Hepatocyte (in vitro differentiated cells): ENCODE results near the gene GRID1. TPM values are rescaled to one million over a fixed set of nuclear protein-coding genes. Genes with fewer than 3 reads are reported as not detected.

Source experiments
- DNase-seq: peaks from one replicate; pipeline ENCODE4 v3.0.0-alpha.2; 2016; ENCODE audit warnings: low spot score
- H2AFZ ChIP-seq: fragments of 200-600 bp; sonication (generic); 2 replicates; pipeline ENCODE4 v1.6.0; 2016; ENCODE audit warnings: antibody characterized with exemption, mild to moderate bottlenecking
- H3K27ac ChIP-seq: fragments of 200-600 bp; sonication (generic); 2 replicates; pipeline ENCODE4 v1.5.1; 2016; ENCODE audit warnings: mild to moderate bottlenecking
- H3K27me3 ChIP-seq: fragments of 200-600 bp; sonication (generic); 2 replicates; pipeline ENCODE4 v1.6.1; 2016
- H3K36me3 ChIP-seq: fragments of 200-600 bp; sonication (generic); replicated peaks from 2 replicates; pipeline ENCODE4 v1.5.1; 2016; ENCODE audit warnings: low read depth; ENCODE audit not compliant: insufficient read depth
- H3K4me1 ChIP-seq: fragments of 200-600 bp; sonication (generic); 2 replicates; pipeline ENCODE4 v1.5.1; 2016; ENCODE audit warnings: mild to moderate bottlenecking, moderate library complexity; ENCODE audit not compliant: insufficient read depth
- H3K4me2 ChIP-seq: fragments of 200-600 bp; sonication (generic); 2 replicates; pipeline ENCODE4 v1.6.0; 2016
- H3K4me3 ChIP-seq: fragments of 200-600 bp; sonication (generic); 2 replicates; pipeline ENCODE4 v1.5.1; 2016; ENCODE audit warnings: mild to moderate bottlenecking
- H3K79me2 ChIP-seq: fragments of 200-600 bp; sonication (generic); 2 replicates; pipeline ENCODE4 v1.6.0; 2017; ENCODE audit warnings: mild to moderate bottlenecking
- H3K9me2 ChIP-seq: fragments of 200-600 bp; sonication (generic); replicated peaks from 2 replicates; pipeline ENCODE4 v1.6.0; 2017; ENCODE audit warnings: mild to moderate bottlenecking; ENCODE audit not compliant: insufficient read depth
- H3K9me3 ChIP-seq: fragments of 200-600 bp; sonication (generic); 2 replicates; pipeline ENCODE4 v1.5.1; 2016; ENCODE audit warnings: low read depth, mild to moderate bottlenecking
- H4K20me1 ChIP-seq: fragments of 200-600 bp; sonication (generic); 2 replicates; pipeline ENCODE4 v1.6.0; 2016; ENCODE audit warnings: mild to moderate bottlenecking; ENCODE audit not compliant: insufficient read depth, poor library complexity, severe bottlenecking
- EZH2 ChIP-seq: fragments of 200-600 bp; sonication (generic); IDR thresholded peaks from 2 replicates; pipeline ENCODE4 v1.6.1; 2016; ENCODE audit warnings: antibody characterized with exemption, mild to moderate bottlenecking, borderline replicate concordance
- EZH2phosphoT487 ChIP-seq: fragments of 200-600 bp; sonication (generic); IDR thresholded peaks from one replicate; pipeline ENCODE4 v1.6.1; 2018; ENCODE audit warnings: antibody characterized with exemption, mild to moderate bottlenecking, low read depth, moderate library complexity; ENCODE audit not compliant: unreplicated experiment, severe bottlenecking
- WGBS: methylation state at CpG from one replicate; pipeline ENCODE4 v1.1.6; 2016; ENCODE audit warnings: low lambda C conversion rate; ENCODE audit errors: missing lambda C conversion rate; 5-methylcytosine and 5-hydroxymethylcytosine counted together
- polyA plus RNA-seq: library from polyadenylated mRNA; unstranded; fragments of >200 nt; fragmentation: Nextera tagmentation; extraction: Ambion mirVana; gene quantifications from 2 replicates; pipeline ENCODE4 v1.2.1, GENCODE V29; 2016
- total RNA-seq: library from RNA; depleted of rRNA; stranded (reverse); fragments of >200 nt; gene quantifications from 2 replicates; pipeline ENCODE4 v1.2.3, GENCODE V29; 2014
- TF ChIP-seq, protein P1 (sequence below): fragments of 200-600 bp; sonication (generic); IDR thresholded peaks from 2 replicates; pipeline ENCODE4 v1.5.1; 2016; ENCODE audit warnings: antibody characterized with exemption, mild to moderate bottlenecking; ENCODE audit not compliant: poor library complexity

The GRID1 gene
- total and polyA plus RNA-seq, 2 experiments from 2014 or later: 0.07 to 0.37 TPM

- H3K9me2 ChIP-seq: no peaks in the 10 kb centered on the region
- WGBS: 77% methylated on average over 9 of the region's 9 CpGs
- TF ChIP-seq EZH2phosphoT487 (no peak), EZH2 (no peak)
- TF ChIP-seq, protein P1, sequence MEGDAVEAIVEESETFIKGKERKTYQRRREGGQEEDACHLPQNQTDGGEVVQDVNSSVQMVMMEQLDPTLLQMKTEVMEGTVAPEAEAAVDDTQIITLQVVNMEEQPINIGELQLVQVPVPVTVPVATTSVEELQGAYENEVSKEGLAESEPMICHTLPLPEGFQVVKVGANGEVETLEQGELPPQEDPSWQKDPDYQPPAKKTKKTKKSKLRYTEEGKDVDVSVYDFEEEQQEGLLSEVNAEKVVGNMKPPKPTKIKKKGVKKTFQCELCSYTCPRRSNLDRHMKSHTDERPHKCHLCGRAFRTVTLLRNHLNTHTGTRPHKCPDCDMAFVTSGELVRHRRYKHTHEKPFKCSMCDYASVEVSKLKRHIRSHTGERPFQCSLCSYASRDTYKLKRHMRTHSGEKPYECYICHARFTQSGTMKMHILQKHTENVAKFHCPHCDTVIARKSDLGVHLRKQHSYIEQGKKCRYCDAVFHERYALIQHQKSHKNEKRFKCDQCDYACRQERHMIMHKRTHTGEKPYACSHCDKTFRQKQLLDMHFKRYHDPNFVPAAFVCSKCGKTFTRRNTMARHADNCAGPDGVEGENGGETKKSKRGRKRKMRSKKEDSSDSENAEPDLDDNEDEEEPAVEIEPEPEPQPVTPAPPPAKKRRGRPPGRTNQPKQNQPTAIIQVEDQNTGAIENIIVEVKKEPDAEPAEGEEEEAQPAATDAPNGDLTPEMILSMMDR: no peak
- H3K27me3 ChIP-seq: peaks cover 4% of the 10 kb centered on the region
- H3K4me3 ChIP-seq: no peak overlapping the region
- DNase-seq: no peak
- no peaks in the 10 kb centered on the region for H4K20me1 ChIP-seq
- no peaks in the 10 kb centered on the region for H3K9me3 ChIP-seq
- no peaks in the 10 kb centered on the region for H3K4me1 ChIP-seq
- no peak overlapping the region for H2AFZ ChIP-seq
- H3K27ac ChIP-seq: no peak overlapping the region
- no peak overlapping the region for H3K4me2 ChIP-seq
- no peaks in the 10 kb centered on the region for H3K79me2 ChIP-seq
- H3K36me3 ChIP-seq: no peaks in the 10 kb centered on the region
These were observed 11.6 kb downstream of the GRID1 start for GRCh38 chr10:86354761-86355540.

DNA sequence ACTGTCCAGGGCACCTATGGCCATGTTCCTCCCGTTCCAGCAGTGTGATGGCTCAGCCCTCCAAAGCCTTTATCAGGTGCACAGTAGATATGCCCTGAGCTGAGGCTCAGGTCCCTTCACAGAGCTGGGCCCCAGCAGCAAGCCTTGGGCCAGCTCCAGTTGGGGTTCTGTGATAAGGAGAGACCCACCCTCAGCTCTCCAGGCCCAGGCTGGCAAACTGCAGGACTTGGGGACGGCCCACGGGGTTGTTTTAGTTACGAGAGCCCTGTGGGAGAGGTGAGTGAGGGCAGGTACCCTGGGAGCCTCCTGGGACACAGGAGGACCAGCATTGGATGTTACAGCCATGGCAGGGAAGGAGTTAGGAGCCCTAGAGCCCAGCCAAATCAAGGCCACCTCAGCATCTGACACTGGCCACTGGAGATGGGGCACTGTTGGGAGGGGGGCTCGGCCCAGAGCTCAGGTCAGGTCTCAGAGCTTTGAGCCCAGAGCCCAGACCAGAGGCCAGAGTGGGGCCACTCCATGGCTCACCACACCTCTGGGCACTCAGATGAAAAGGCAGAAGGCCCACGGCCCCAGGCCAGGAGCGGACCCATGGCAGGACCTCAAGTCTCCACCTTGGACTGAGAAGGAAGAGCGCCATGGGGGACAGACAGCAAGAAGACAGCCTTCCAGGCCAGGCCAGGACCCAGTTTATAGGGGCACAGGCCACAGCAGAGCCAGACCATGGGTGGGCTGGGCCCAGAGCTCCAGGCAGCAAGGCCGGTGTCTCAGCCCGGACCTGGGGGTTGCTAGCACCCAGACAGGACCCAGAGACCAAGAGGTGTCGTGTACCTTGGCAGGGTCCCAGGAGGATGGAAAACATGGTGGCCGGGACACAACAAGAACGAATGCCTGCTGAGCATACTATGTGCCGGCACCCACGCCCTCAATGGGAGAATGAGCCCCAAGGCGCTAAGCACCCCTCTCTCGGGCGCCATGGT, 12.8 kb downstream of the GRID1 start:
- no peak overlapping the region for H3K4me3 ChIP-seq
- H3K9me2 ChIP-seq: no peaks in the 10 kb centered on the region
- no peaks in the 10 kb centered on the region for H3K9me3 ChIP-seq
- H3K36me3 ChIP-seq: no peaks in the 10 kb centered on the region
- no peaks in the 10 kb centered on the region for H3K4me1 ChIP-seq
- H3K27ac ChIP-seq: no peak overlapping the region
- H4K20me1 ChIP-seq: no peaks in the 10 kb centered on the region
- peaks cover 6% of the 10 kb centered on the region for H3K27me3 ChIP-seq
- H3K4me2 ChIP-seq: no peak overlapping the region
- TF ChIP-seq, protein P1: no peak
- TF ChIP-seq EZH2 (no peak), EZH2phosphoT487 (no peak)
- no peaks in the 10 kb centered on the region for H3K79me2 ChIP-seq
- DNase-seq: no peak
- WGBS: 90% methylated on average over 18 of the region's 18 CpGs
- no peak overlapping the region for H2AFZ ChIP-seq

- Histone ChIP-seq H3K4me3 (no peak overlapping the region), H3K79me2 (no peaks in the 10 kb centered on the region), H3K4me1 (peaks cover 5% of the 10 kb centered on the region), H2AFZ (no peak overlapping the region), H3K9me3 (no peaks in the 10 kb centered on the region), H3K9me2 (no peaks in the 10 kb centered on the region), H3K4me2 (no peak overlapping the region), H3K27ac (no peak overlapping the region), H4K20me1 (no peaks in the 10 kb centered on the region), H3K36me3 (no peaks in the 10 kb centered on the region), H3K27me3 (peaks cover 4% of the 10 kb centered on the region)
- TF ChIP-seq, protein P1: no peak
- TF ChIP-seq EZH2phosphoT487 (no peak), EZH2 (no peak)
- no peak for DNase-seq
- 82% methylated on average over 6 of the region's 6 CpGs for WGBS
These were observed 15.7 kb downstream of the GRID1 start for GRCh38 chr10:86350897-86351296.
